ENCODE data around the gene TCF4. TPM values are rescaled to one million over a fixed set of nuclear protein-coding genes. Genes with fewer than 3 reads are reported as not detected.

TCF4 gene
- total RNA-seq, 1 experiment from 2014 or later: 37.3 TPM

DNA sequence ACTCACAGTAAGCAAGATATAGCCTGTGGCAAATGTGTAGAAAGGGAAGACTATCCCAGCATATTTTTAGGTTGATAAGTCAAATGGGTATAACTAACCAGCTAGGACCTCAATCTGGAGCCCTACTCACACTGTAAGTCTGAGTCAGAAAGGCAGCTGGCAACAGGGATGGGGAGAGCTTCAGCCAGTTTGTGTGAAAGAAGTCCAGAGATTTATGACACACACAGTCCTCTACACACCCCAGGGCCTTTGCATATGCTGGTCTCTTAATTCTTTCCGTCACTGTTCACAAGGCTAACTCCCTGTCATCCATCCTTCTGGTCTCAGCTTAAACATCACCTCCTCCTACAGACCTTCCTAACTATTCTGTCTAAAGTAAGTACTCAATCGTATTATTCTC is 5.9 kb upstream of the TCF4 start:
- H3K27ac ChIP-seq: no peak overlapping the region
- H3K4me1 ChIP-seq: no peaks in the 10 kb centered on the region
- H3K9me3 ChIP-seq (replicated peaks): no peaks in the 10 kb centered on the region
- H3K27me3 ChIP-seq: no peaks in the 10 kb centered on the region
- H3K36me3 ChIP-seq: no peaks in the 10 kb centered on the region
- H3K4me3 ChIP-seq: no peak overlapping the region
- no peak for DNase-seq

GRCh38 chr18:55592572-55592971 is 4.6 kb upstream of the TCF4 start:
- no peak for DNase-seq
- Histone ChIP-seq H3K27ac (no peak overlapping the region), H3K4me3 (no peak overlapping the region)

GRCh38 chr18:55592106-55592505 is 4.1 kb upstream of the TCF4 start:
- Histone ChIP-seq H3K27me3 (no peaks in the 10 kb centered on the region), H3K4me1 (no peaks in the 10 kb centered on the region), H3K27ac (no peak overlapping the region), H3K4me3 (no peak overlapping the region), H3K36me3 (no peaks in the 10 kb centered on the region), H3K9me3 (replicated peaks) (no peaks in the 10 kb centered on the region)
- no peak for DNase-seq

More at GRCh38 chr18:55592572-55592971, 4.6 kb upstream of the TCF4 start:
- Histone ChIP-seq H3K9me3 (replicated peaks) (no peaks in the 10 kb centered on the region), H3K4me1 (no peaks in the 10 kb centered on the region), H3K27me3 (no peaks in the 10 kb centered on the region), H3K36me3 (no peaks in the 10 kb centered on the region)

- H3K9me3 ChIP-seq (replicated peaks): no peaks in the 10 kb centered on the region
Observed at GRCh38 chr18:55589625-55590291, 1.8 kb upstream of the TCF4 start.

GRCh38 chr18:55588870-55589595 is 1.0 kb upstream of the TCF4 start:
- Histone ChIP-seq H3K36me3 (no peaks in the 10 kb centered on the region), H3K27me3 (no peaks in the 10 kb centered on the region), H3K4me1 (peaks cover 3% of the 10 kb centered on the region; the same call in 1 of the 2 replicates), H3K27ac (peak overlapping the region; percentile 81), H3K4me3 (peak overlapping the region; percentile 67), H3K9me3 (replicated peaks) (no peaks in the 10 kb centered on the region)
- peak in 1 of 2 experiments; percentile 28 for DNase-seq

More at GRCh38 chr18:55589625-55590291, 1.8 kb upstream of the TCF4 start:
- peaks cover 3% of the 10 kb centered on the region; the same call in 1 of the 2 replicates for H3K4me1 ChIP-seq
- H3K4me3 ChIP-seq: peak overlapping the region; percentile 67
- H3K27ac ChIP-seq: peak overlapping the region; percentile 81
- no peaks in the 10 kb centered on the region for H3K36me3 ChIP-seq
- DNase-seq: peak; percentile 91 to 93
- no peaks in the 10 kb centered on the region for H3K27me3 ChIP-seq

- H3K27me3 ChIP-seq: no peaks in the 10 kb centered on the region
- peak; percentile 19 to 39 for DNase-seq
- H3K27ac ChIP-seq: peak overlapping the region; percentile 27; the same call in 1 of the 2 replicates
- peak overlapping the region; percentile 67 for H3K4me3 ChIP-seq
- H3K9me3 ChIP-seq (replicated peaks): no peaks in the 10 kb centered on the region
- peaks cover 3% of the 10 kb centered on the region; the same call in 1 of the 2 replicates for H3K4me1 ChIP-seq
- H3K36me3 ChIP-seq: no peaks in the 10 kb centered on the region
Observed at GRCh38 chr18:55587418-55588110, 428 bp downstream of the TCF4 start.

- peak overlapping the region; percentile 67 for H3K4me3 ChIP-seq
- DNase-seq: no peak
- H3K27ac ChIP-seq: no peak overlapping the region
- H3K4me1 ChIP-seq: peaks cover 3% of the 10 kb centered on the region; the same call in 1 of the 2 replicates
- H3K27me3 ChIP-seq: no peaks in the 10 kb centered on the region
- no peaks in the 10 kb centered on the region for H3K36me3 ChIP-seq
- no peaks in the 10 kb centered on the region for H3K9me3 ChIP-seq (replicated peaks)
Observed at GRCh38 chr18:55585920-55586561, 2.0 kb downstream of the TCF4 start.

DNA sequence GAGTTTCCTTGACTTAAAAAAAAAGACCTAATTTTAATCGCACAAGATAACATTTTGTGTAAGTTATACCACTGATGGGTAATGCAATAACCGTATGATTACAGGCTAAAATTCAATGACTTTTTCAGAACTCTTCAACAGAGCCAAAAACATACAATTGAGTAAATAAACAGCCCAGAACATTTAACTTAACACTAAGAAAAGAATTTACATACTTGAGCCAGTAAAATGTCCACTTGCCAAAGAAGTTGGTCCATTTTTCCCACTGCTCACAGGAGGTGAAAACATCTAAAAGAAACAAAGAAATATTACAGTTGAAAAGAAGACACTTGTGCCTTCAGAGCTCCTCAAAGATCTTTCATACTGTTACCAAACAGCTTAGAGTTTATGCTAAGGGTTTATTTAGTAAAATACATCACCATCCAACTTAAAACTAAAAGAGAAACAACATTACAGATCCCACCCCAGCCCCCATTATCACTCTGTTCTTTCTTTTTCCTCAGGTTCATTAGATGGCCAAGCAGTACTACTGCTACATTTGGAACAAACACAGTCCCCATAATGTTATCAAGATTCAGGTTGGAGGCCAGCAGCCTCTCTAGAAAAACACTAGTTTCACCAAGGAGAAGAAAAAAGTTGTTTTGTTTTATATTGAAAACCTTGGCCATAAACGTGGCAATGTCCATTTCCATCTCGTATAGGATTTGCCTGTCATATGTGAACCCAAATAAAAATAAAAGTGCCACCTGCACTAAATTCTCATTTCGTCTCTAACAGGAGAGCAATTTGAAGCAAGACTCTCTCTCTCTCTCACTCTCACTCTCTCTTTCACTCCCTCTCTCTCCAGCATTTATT is 2.7 kb downstream of the TCF4 start:
- Histone ChIP-seq H3K4me1 (peaks cover 3% of the 10 kb centered on the region; the same call in 1 of the 2 replicates), H3K9me3 (replicated peaks) (no peaks in the 10 kb centered on the region), H3K27me3 (no peaks in the 10 kb centered on the region), H3K27ac (no peak overlapping the region), H3K36me3 (no peaks in the 10 kb centered on the region), H3K4me3 (no peak overlapping the region)
- DNase-seq: no peak

DNA sequence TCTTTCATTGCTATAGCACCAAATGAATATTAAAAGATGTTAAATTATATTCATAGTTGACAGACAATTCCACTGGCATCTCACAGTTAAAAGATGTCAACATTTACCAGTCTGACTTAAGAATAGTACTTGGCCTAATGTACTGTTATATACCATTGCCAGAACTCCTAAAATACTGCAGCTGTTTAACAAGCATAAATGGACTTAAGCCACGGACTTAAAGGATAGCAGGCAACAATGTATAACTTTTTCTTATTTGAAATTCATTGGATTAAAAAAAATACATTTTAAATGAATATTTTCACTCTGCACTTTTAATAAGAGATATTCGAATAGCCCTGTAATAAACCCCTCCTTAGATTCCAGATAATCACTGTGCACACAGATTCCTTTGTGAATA is 3.8 kb downstream of the TCF4 start:
- H3K4me1 ChIP-seq: peaks cover 3% of the 10 kb centered on the region; the same call in 1 of the 2 replicates
- H3K27ac ChIP-seq: no peak overlapping the region
- no peaks in the 10 kb centered on the region for H3K9me3 ChIP-seq (replicated peaks)
- no peaks in the 10 kb centered on the region for H3K27me3 ChIP-seq
- H3K36me3 ChIP-seq: no peaks in the 10 kb centered on the region
- no peak overlapping the region for H3K4me3 ChIP-seq
- DNase-seq: no peak

DNA sequence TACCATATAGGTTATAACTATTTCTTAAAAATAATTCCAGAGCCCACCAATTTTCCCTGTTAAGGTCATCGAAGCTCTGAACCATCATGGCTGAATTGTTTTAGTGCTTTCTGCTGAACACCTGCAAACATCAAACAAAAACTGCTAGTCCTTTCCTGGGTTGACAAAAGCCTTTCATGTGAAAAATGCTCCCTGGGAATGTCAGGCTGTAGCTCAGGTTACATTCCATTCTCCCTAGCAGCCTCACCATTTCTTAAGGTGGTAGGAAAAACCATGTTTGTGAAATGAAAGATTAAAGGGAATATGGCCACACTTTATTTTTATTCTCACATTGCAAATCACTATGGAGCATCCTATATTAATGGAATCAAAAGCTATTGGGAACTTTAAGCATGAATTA is 5.7 kb downstream of the TCF4 start:
- H3K4me3 ChIP-seq: no peak overlapping the region
- no peaks in the 10 kb centered on the region for H3K36me3 ChIP-seq
- no peaks in the 10 kb centered on the region for H3K27me3 ChIP-seq
- peaks cover 3% of the 10 kb centered on the region; the same call in 1 of the 2 replicates for H3K4me1 ChIP-seq
- DNase-seq: no peak
- H3K27ac ChIP-seq: no peak overlapping the region
- no peaks in the 10 kb centered on the region for H3K9me3 ChIP-seq (replicated peaks)

DNA sequence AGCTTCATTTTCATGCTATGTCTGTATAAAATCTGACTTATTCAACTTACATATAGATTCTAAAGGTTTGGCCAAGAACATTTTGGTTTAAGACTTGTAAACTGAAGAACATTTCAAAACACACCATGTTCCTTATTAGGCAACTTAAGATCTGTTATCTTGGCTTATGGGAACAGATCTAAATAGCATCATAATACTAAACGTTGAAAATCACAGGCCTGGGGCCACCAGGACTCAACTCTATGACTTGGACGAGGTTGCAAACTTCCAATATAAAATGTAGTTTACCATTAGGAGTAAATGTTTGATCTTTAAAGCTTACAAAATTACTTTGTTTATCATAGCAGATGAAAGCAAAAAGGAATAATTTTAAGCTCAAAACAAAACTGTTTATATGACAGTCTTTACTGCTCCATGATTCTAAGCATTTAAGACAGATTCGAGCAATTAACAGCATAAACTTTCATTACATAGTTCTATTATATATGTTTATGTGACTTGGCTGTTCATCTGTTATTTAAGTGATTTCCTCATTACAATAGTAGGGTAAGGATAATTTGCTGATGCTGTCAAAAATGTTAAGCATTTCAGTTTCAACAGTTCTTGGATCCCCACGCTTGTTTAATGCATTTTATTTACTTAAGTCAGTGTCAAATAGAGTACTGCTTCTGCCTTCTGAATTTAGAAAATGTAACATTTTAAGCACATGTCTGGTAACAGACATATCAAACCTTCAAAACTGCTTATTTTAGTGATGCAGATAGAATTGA is 8.3 kb downstream of the TCF4 start:
- no peak for DNase-seq
- Histone ChIP-seq H3K4me3 (no peak overlapping the region), H3K27ac (no peak overlapping the region)

DNA sequence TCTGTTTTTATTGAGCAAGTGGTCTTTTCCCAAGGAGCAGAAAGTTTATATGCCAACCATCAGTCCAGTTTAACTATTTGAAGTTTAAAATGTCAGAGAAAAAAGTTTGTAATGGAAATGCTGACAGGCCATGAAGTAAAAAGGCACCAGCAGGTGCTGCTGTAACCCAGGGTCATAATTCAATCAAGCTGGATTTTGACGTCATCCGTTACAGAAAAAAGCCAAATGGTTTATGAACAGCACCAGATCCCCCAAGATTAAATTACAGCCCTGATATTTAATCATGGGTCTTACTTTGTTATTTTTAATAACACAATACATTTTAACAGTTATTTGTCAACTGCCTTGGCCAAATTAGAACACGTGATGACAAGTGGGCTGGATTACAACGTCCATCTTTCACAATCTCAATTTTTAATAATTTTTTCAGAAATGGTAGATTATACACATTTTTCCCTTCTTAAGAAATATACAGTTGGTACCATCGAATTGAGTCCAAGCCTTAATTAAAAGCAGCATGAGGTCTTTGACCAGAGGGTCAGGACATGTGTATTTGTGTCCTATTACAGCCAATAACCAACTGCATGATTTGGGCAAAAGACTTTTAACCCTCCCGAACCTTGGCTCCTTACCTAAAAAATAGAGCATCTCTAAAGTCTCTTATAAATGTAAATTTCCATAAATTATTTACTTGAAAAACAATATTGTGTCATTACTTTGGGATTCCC is 10.0 kb downstream of the TCF4 start:
- no peaks in the 10 kb centered on the region for H3K27me3 ChIP-seq
- no peaks in the 10 kb centered on the region for H3K4me1 ChIP-seq
- DNase-seq: peak in 1 of 2 experiments; percentile 24
- H3K36me3 ChIP-seq: no peaks in the 10 kb centered on the region
- no peak overlapping the region for H3K27ac ChIP-seq
- H3K4me3 ChIP-seq: no peak overlapping the region
- no peaks in the 10 kb centered on the region for H3K9me3 ChIP-seq (replicated peaks)

More for the DNA sequence above, 8.3 kb downstream of the TCF4 start:
- no peaks in the 10 kb centered on the region for H3K27me3 ChIP-seq
- H3K9me3 ChIP-seq (replicated peaks): no peaks in the 10 kb centered on the region
- H3K4me1 ChIP-seq: no peaks in the 10 kb centered on the region
- H3K36me3 ChIP-seq: no peaks in the 10 kb centered on the region

DNA sequence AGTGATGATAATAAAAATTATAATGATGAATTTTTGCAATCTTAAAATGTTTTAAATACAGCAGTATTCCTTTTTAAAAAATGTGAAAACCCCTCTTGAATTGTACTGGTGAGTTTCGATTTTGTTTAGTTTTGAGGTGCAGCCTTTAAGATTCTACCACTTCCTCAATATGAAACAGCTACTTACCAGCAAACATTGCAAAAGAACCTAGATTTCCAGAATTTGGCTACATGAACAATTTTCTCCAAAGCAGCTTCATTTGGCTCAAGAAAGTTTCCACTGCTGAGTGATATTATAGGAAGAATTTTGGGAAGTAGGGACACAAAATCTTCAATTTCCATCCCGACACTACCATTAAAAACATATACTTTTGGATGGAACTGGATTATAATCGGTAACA is 12.0 kb downstream of the TCF4 start:
- H3K27ac ChIP-seq: no peak overlapping the region
- no peaks in the 10 kb centered on the region for H3K4me1 ChIP-seq
- H3K36me3 ChIP-seq: no peaks in the 10 kb centered on the region
- H3K4me3 ChIP-seq: no peak overlapping the region
- no peak for DNase-seq
- no peaks in the 10 kb centered on the region for H3K27me3 ChIP-seq
- H3K9me3 ChIP-seq (replicated peaks): no peaks in the 10 kb centered on the region

Data from SJCRH30 (cell line).